Vagina (tissue), 2 donors: ENCODE data around the gene STRN. TPM values are rescaled to one million over a fixed set of nuclear protein-coding genes. Genes with fewer than 3 reads are reported as not detected.

ENCODE experiments used
- DNase-seq, 2 donors: peaks; one replicate each; pipeline ENCODE4 v3.0.0-alpha.2; 2017; ENCODE audit errors: extremely low spot score in 2 of 2
- H3K27ac ChIP-seq: fragments of 200-600 bp; sonication (generic); one replicate; pipeline ENCODE4 v1.5.1; 2019
- H3K27me3 ChIP-seq: fragments of 200-600 bp; sonication (generic); one replicate; pipeline ENCODE4 v1.5.1; 2019
- H3K36me3 ChIP-seq, 2 donors: fragments of 200-600 bp; sonication (generic); one replicate each; pipeline ENCODE4 v1.5.1; 2017 to 2019
- H3K4me1 ChIP-seq: fragments of 200-600 bp; sonication (generic); one replicate; pipeline ENCODE4 v1.5.1; 2019
- H3K4me3 ChIP-seq, 2 donors: fragments of 200-600 bp; sonication (generic); 1 replicate in 1 of 2; 2 replicates in 1 of 2; pipeline ENCODE4 v1.5.1; 2016 to 2019
- H3K9me3 ChIP-seq: fragments of 200-600 bp; sonication (generic); one replicate; pipeline ENCODE4 v1.5.1; 2019
- CTCF ChIP-seq, 3 experiments: fragments of 450-650 bp in 2 of 3; fragments of 200-600 bp in 1 of 3; sonication (generic) in 1 of 3; IDR thresholded peaks; one replicate each; pipeline ENCODE4 v1.5.1; 2017 to 2019; ENCODE audit warnings: antibody characterized with exemption in 3 of 3, mild to moderate bottlenecking in 2 of 3, moderate library complexity in 2 of 3
- POLR2A ChIP-seq, 2 donors: fragments of 450-650 bp; IDR thresholded peaks; one replicate each; pipeline ENCODE4 v1.6.1; 2017; ENCODE audit warnings: antibody characterized with exemption in 2 of 2, mild to moderate bottlenecking in 2 of 2, moderate library complexity in 2 of 2
- POLR2AphosphoS5 ChIP-seq, 2 donors: sonication (generic); formaldehyde crosslinking; IDR thresholded peaks; one replicate each; pipeline ENCODE4 v1.9.0; 2017; ENCODE audit warnings: antibody characterized with exemption in 2 of 2, mild to moderate bottlenecking in 2 of 2, low read depth in 1 of 2; ENCODE audit not compliant: insufficient read depth in 1 of 2
- intact Hi-C: fragments of 100-400 bp; cut with DNase I; formaldehyde crosslinking; loops from one replicate; pipeline ENCODE4 v1.15.1; 2023
- total RNA-seq: library from RNA; depleted of rRNA; stranded (reverse); fragments of >200 nt; gene quantifications from one replicate; pipeline ENCODE4 v1.2.3, GENCODE V29; 2016

The STRN gene
- total RNA-seq, 1 donor from 2014 or later = 19.4 TPM

GRCh38 chr2:36861896-36862295 lies 104.4 kb downstream of the STRN start:
- Histone ChIP-seq H3K4me1 (no peaks in the 10 kb centered on the region), H3K27ac (no peak overlapping the region), H3K9me3 (no peaks in the 10 kb centered on the region), H3K4me3 (no peak overlapping the region), H3K27me3 (no peaks in the 10 kb centered on the region), H3K36me3 (peaks cover 0 to 36% of the 10 kb centered on the region in 2 donors)
- TF ChIP-seq POLR2AphosphoS5 (IDR thresholded peaks at IDR 0.05; ENCODE audit: insufficient read depth in 1 of 2, low read depth in 1 of 2) (no peak), POLR2A (IDR thresholded peaks at IDR 0.05) (no peak), CTCF (IDR thresholded peaks at IDR 0.05) (no peak)
- DNase-seq = no peak
- intact Hi-C loops = no loop called here

- Histone ChIP-seq H3K27me3 (no peaks in the 10 kb centered on the region), H3K9me3 (no peaks in the 10 kb centered on the region), H3K36me3 (peaks cover 0 to 40% of the 10 kb centered on the region in 2 donors), H3K27ac (no peak overlapping the region), H3K4me1 (no peaks in the 10 kb centered on the region), H3K4me3 (no peak overlapping the region)
- intact Hi-C loops = no loop called here
- DNase-seq = no peak
- TF ChIP-seq CTCF (IDR thresholded peaks at IDR 0.05) = no peak
- TF ChIP-seq POLR2AphosphoS5 (IDR thresholded peaks at IDR 0.05; ENCODE audit: insufficient read depth in 1 of 2, low read depth in 1 of 2) = no peak
- no peak for TF ChIP-seq POLR2A (IDR thresholded peaks at IDR 0.05)
These were observed 107.0 kb downstream of the STRN start for GRCh38 chr2:36859366-36859792.

GRCh38 chr2:36858551-36859365 lies 107.6 kb downstream of the STRN start:
- H3K27me3 ChIP-seq = no peaks in the 10 kb centered on the region
- TF ChIP-seq POLR2AphosphoS5 (IDR thresholded peaks at IDR 0.05; ENCODE audit: insufficient read depth in 1 of 2, low read depth in 1 of 2) (no peak), CTCF (IDR thresholded peaks at IDR 0.05) (no peak), POLR2A (IDR thresholded peaks at IDR 0.05) (no peak)
- intact Hi-C loops = no loop called here
- H3K4me3 ChIP-seq = no peak overlapping the region
- DNase-seq = no peak
- no peaks in the 10 kb centered on the region for H3K4me1 ChIP-seq
- peaks cover 0 to 40% of the 10 kb centered on the region in 2 donors for H3K36me3 ChIP-seq
- no peaks in the 10 kb centered on the region for H3K9me3 ChIP-seq
- H3K27ac ChIP-seq = no peak overlapping the region

GRCh38 chr2:36857713-36858112 lies 108.6 kb downstream of the STRN start:
- H3K27ac ChIP-seq = no peak overlapping the region
- H3K27me3 ChIP-seq = no peaks in the 10 kb centered on the region
- peaks cover 0 to 40% of the 10 kb centered on the region in 2 donors for H3K36me3 ChIP-seq
- intact Hi-C loops = no loop called here
- TF ChIP-seq POLR2AphosphoS5 (IDR thresholded peaks at IDR 0.05; ENCODE audit: insufficient read depth in 1 of 2, low read depth in 1 of 2) = no peak
- TF ChIP-seq CTCF (IDR thresholded peaks at IDR 0.05) = no peak
- no peak for TF ChIP-seq POLR2A (IDR thresholded peaks at IDR 0.05)
- H3K9me3 ChIP-seq = no peaks in the 10 kb centered on the region
- H3K4me3 ChIP-seq = no peak overlapping the region
- no peaks in the 10 kb centered on the region for H3K4me1 ChIP-seq
- no peak for DNase-seq

- peaks cover 0 to 44% of the 10 kb centered on the region in 2 donors for H3K36me3 ChIP-seq
- intact Hi-C loops = no loop called here
These were observed 110.9 kb downstream of the STRN start for GRCh38 chr2:36855429-36855828.

More at GRCh38 chr2:36855429-36855828, 110.9 kb downstream of the STRN start:
- no peaks in the 10 kb centered on the region for H3K4me1 ChIP-seq
- DNase-seq = no peak
- H3K4me3 ChIP-seq = no peak overlapping the region
- H3K27ac ChIP-seq = no peak overlapping the region
- H3K27me3 ChIP-seq = no peaks in the 10 kb centered on the region
- H3K9me3 ChIP-seq = no peaks in the 10 kb centered on the region
- no peak for TF ChIP-seq CTCF (IDR thresholded peaks at IDR 0.05)
- no peak for TF ChIP-seq POLR2AphosphoS5 (IDR thresholded peaks at IDR 0.05; ENCODE audit: insufficient read depth in 1 of 2, low read depth in 1 of 2)
- no peak for TF ChIP-seq POLR2A (IDR thresholded peaks at IDR 0.05)
